Measurements from ENCODE around the gene FABP6. TPM values are rescaled to one million over a fixed set of nuclear protein-coding genes. Genes with fewer than 3 reads are reported as not detected.

The FABP6 gene
- total RNA-seq, 1 experiment from 2014 or later, result 5.2 TPM

DNA sequence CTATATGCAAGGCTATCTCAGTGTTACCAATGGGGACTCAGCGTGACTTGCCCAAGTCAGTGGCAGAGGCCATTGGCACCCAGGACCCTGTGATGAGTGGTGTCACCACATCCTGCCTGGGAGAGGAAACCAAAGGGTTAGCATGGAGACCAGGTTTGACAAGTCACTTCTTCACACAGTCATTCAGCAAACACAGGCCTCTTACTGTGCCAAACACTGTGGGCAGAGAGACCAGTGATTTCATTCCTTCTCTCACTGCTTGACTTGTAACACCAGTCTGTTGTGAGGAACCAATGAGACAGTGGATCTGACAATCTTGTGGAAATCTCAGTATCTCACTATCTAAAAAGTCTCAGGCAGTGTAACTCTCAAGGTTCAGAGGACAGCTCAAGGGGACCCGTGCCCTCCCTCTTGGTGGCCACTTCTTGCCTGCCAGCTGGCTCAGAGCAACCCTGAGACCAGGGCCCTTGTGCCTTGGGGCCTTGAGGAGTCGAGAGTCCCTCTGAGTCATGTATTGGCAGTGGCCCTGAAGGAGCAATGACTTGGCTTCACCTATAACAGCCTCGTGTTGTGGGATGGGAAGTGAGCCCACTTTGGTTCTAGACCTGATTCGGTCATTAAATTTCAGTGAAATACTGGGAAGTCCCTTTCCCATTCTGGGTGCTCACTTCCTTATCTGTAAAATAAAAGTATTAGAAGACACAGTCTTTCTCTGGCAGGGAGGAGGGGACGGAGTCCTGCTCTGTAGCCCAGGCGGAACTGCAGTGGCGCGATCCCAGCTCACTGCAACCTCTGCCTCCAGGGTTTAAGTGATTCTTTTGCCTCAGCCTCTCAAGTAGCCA, 1.6 kb downstream of the FABP6 start:
- no CpG with 5 or more reads among the region's 9 CpGs for WGBS (ENCODE audit: extremely low coverage, insufficient read length, low lambda C conversion rate)
- H3K23me2 ChIP-seq (ENCODE audit: insufficient read length, low read depth, low read length, poor library complexity, severe bottlenecking), result no peaks in the 10 kb centered on the region
- no peak overlapping the region for H3K14ac ChIP-seq (ENCODE audit: insufficient read depth, low read length)

More for the DNA sequence above, 1.6 kb downstream of the FABP6 start:
- Histone ChIP-seq H2BK120ac (ENCODE audit: low read depth, low read length, poor library complexity, severe bottlenecking) (no peak overlapping the region), H3K79me2 (ENCODE audit: insufficient read depth, low read length) (no peaks in the 10 kb centered on the region), H3K4ac (ENCODE audit: low read depth, low read length) (no peak overlapping the region), H3K56ac (ENCODE audit: insufficient read length, low read depth, low read length) (no peak overlapping the region), H3K27me3 (ENCODE audit: insufficient read depth, low read length) (no peaks in the 10 kb centered on the region), H3K18ac (ENCODE audit: insufficient read length, low read depth, low read length) (no peak overlapping the region), H2AFZ (ENCODE audit: low read length) (no peak overlapping the region), H3K4me1 (ENCODE audit: insufficient read depth, low read length) (0 out of 2 replicates have a peak, but pooled peaks cover 3% of the 10 kb centered on the region), H3T11ph (ENCODE audit: low read length) (no peak overlapping the region), H2BK12ac (ENCODE audit: insufficient read length, low read depth, low read length) (no peak overlapping the region), H2BK5ac (ENCODE audit: insufficient read length, low read length) (no peak overlapping the region), H3K23ac (ENCODE audit: insufficient read length, low read depth, low read length) (no peak overlapping the region), H2AK5ac (ENCODE audit: insufficient read length, low read length) (no peak overlapping the region), H3K79me1 (ENCODE audit: insufficient read depth, low read depth, low read length, poor library complexity, severe bottlenecking) (no peaks in the 10 kb centered on the region), H4K20me1 (ENCODE audit: control insufficient read depth, insufficient read depth, insufficient read length) (no peaks in the 10 kb centered on the region), H2BK20ac (ENCODE audit: low read depth, low read length, poor library complexity, severe bottlenecking) (no peak overlapping the region), H4K8ac (replicated peaks; ENCODE audit: insufficient read length, low read depth, low read length) (no peak overlapping the region), H3K9me3 (ENCODE audit: control insufficient read depth, low read depth, low read length) (no peaks in the 10 kb centered on the region), H2BK15ac (ENCODE audit: low read depth, low read length) (no peak overlapping the region), H4K5ac (ENCODE audit: insufficient read length, low read depth, low read length) (no peak overlapping the region), H3K27ac (ENCODE audit: insufficient read length, low read depth, low read length) (no peak overlapping the region), H3K4me2 (ENCODE audit: insufficient read depth, insufficient read length, low read length) (no peak overlapping the region), H4K91ac (ENCODE audit: insufficient read length, low read depth, low read length) (no peak overlapping the region), H3K9ac (ENCODE audit: extremely low read depth, insufficient read length, low read length) (no peak overlapping the region)
- DNase-seq, result no peak
- TF ChIP-seq, protein P1, sequence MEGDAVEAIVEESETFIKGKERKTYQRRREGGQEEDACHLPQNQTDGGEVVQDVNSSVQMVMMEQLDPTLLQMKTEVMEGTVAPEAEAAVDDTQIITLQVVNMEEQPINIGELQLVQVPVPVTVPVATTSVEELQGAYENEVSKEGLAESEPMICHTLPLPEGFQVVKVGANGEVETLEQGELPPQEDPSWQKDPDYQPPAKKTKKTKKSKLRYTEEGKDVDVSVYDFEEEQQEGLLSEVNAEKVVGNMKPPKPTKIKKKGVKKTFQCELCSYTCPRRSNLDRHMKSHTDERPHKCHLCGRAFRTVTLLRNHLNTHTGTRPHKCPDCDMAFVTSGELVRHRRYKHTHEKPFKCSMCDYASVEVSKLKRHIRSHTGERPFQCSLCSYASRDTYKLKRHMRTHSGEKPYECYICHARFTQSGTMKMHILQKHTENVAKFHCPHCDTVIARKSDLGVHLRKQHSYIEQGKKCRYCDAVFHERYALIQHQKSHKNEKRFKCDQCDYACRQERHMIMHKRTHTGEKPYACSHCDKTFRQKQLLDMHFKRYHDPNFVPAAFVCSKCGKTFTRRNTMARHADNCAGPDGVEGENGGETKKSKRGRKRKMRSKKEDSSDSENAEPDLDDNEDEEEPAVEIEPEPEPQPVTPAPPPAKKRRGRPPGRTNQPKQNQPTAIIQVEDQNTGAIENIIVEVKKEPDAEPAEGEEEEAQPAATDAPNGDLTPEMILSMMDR (conservative IDR thresholded peaks at IDR 0.05), result no peak
- Mint-ChIP-seq H3K27ac (no peak overlapping the region), H3K4me3 (no peak overlapping the region), H3K4me1 (peaks cover 11 to 17% of the 10 kb centered on the region in 2 experiments), H3K27me3 (ENCODE audit: low read depth) (peaks cover 2% of the 10 kb centered on the region; the same call in 1 of the 2 replicates), H3K9me3 (peaks cover 8 to 11% of the 10 kb centered on the region in 2 experiments), H3K36me3 (ENCODE audit: insufficient read depth in 1 of 3, low read depth in 3 of 3) (peaks cover 4 to 11% (median 9%) of the 10 kb centered on the region in 3 experiments; a peak in 6 of 7 replicates)

All from H9 (cell line).